NCI-H1694 (cell line): ENCODE results near the gene PPP1R1A.

ENCODE experiments used
- DNase-seq: peaks from one replicate; lab custom pipeline; 2025; lab: John Stamatoyannopoulos, UW

The PPP1R1A gene, protein sequence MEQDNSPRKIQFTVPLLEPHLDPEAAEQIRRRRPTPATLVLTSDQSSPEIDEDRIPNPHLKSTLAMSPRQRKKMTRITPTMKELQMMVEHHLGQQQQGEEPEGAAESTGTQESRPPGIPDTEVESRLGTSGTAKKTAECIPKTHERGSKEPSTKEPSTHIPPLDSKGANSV

DNA sequence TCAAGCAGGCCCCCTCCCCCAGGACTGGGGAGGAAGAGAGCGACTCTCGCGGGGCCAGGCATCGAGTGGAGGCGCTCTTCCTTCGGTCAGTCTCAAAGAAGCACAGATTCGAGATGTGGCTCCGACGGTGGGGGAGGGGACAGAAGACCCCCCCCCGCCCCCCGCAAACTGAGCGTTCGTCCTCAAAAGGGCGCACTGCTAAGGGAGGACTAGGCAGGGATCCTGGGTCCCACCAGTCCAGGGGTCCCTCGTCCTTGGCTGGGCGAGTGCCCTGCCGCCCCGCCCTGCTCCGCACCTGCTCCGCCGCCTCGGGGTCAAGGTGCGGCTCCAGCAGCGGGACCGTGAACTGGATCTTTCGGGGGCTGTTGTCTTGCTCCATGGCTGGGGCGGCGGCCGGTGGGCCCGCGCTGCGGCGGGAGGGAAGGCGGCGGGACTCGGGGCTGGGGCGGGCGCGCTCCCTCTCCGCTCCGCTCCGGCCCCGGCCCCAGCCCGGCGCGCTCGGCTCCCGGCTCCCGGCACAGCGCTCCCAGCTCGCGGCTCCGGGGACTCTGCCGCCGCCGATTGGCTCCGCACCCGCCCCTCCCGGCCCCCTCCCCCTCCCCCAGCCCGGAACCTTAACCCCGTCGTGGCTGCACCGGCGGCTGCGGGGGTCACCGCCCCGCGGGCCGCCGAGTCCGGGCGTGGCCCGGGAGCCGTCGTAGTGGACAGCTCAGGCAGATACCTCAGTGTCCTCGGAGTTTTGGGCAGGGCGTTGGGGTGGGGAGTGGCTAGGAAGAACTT lies at the start of gene PPP1R1A:
TSS of gene PPP1R1A (minus strand) at position 550 of the 780 bp plus-strand sequence. CDS start at position 379, 171 bp downstream.
- no peak for DNase-seq

- DNase-seq: no peak
These were observed 46.3 kb upstream of the PPP1R1A start, which contains the start of gene LACRT for GRCh38 chr12:54634795-54635194. Gene LACRT (minus strand): TSS chr12:54634895. CDS start chr12:54634841, 54 bp downstream.

DNA sequence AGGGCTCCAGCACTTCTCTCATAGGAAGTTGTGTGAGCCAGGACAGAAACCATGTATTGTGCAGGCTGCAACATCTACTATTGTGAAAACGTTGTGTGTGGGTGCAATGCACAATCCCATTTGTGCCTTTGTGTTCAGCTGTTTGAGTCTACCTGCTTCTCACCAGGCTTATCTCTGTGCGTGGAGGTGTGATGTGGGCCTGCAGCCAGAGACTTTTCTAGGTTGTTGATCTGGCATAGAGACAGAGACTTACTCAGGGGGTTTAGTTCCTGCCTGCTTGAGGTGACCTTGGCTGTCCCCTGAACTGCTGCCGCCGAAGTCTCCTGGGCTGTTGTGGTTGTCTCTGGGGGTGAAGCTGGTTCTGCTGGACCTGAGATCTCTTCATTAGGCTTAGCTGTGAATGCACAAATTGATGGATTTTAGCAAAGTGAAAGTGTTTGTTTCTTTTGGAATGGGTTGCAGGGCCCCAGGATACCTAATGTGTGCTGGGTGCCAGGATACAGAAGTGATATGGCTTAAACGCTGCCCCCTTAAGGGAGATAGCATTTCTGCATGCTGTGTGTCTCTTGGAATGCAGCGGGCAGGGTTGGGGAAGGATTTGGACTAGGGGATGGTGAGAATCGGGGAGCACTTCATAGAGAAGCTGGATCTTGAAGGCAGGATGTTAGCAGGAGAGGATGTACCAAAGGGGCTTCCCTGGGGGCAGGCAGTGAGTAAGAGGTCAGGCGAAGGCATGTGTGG lies 43.7 kb upstream of the PPP1R1A start:
- DNase-seq: no peak

DNA sequence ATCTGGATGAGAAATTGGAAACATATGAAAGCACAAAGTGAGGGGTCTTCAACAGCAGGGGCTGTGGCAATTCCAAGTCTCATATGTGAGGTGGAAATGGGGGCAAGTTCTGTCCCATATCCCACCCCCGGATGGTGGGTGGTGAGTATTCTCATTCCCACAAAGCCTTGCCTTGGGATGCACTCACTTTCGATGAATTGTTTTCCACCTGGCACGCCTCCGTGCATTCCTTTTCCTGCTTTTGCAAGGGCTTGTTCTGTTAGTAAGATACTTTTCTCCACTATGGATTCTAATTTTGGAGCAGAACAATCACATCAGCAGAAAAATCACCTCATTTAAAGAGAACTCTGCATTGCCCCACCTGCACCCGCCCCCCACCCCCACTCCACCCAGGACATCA lies 43.1 kb upstream of the PPP1R1A start:
- DNase-seq: no peak

GRCh38 chr12:54629925-54630324 lies 41.5 kb upstream of the PPP1R1A start:
- no peak for DNase-seq

DNA sequence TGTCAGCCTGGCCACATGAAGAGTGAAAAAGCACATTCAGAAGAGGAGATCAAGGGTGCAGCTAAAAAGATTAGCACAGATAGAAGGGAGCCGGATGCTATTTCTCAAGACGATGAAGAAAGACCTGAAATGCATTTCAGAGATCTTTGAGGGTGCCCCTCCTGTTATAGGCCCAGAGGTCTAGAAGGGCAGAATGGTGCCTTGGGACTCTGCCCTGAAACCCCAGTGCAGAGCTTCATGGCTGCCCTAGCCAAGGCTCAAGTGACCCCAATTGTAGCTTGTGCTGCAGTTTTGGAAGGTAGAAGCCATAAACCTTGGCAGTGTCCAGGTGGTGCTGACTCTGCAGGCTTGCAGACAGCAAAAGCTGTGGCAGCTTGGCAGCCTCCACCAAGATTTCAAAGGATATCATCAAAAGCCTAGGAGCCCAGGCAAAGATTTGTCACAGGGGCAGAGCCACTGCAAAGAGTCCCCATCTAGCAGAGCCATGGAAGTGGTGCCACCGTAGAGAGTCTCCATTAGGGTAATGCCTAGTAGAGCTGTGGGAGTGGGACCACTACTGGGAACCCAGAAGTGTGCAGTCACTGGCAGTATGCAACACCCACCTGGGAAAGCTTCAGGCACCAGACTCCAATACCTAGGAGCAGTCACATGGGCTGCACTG lies 39.9 kb upstream of the PPP1R1A start:
- DNase-seq: no peak

DNA sequence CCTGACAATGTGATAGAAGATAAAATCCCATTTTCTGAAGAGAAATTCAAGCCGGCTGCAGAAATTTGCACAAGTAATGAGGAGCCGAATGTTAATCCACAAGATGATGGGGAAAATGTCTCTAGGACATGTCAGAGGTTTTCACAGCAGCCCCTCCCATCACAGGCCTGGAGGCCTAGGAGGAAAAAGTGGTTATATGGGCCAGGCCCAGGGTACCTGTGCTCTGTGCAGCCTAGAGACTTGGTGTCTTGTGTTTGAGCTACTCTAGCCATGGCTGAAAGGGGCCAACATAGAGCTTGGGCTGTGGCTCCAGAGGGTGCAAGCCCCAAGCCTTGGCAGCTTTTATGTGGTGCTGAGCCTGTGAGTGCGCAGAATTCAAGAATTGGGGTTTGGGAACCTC lies 38.8 kb upstream of the PPP1R1A start:
- no peak for DNase-seq

DNA sequence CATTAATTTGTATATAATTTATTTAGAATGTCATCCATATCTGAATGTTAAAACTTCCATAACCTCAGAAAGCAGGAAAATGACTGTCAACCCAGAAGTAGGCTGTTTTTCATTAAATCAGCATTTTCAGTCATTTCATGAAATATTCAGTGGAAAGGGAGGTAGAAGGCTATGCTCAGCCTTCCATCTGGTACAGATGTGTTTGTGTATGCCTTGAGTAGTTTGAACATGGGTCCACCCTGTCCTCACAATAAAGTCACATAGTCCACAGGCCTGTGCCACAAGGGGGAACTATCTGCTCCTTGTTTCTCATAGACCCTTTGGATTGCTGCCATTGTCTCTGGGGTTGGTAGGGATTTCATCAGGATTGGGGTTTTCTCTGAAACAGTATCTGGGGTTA lies 37.1 kb upstream of the PPP1R1A start:
- DNase-seq: no peak

DNA sequence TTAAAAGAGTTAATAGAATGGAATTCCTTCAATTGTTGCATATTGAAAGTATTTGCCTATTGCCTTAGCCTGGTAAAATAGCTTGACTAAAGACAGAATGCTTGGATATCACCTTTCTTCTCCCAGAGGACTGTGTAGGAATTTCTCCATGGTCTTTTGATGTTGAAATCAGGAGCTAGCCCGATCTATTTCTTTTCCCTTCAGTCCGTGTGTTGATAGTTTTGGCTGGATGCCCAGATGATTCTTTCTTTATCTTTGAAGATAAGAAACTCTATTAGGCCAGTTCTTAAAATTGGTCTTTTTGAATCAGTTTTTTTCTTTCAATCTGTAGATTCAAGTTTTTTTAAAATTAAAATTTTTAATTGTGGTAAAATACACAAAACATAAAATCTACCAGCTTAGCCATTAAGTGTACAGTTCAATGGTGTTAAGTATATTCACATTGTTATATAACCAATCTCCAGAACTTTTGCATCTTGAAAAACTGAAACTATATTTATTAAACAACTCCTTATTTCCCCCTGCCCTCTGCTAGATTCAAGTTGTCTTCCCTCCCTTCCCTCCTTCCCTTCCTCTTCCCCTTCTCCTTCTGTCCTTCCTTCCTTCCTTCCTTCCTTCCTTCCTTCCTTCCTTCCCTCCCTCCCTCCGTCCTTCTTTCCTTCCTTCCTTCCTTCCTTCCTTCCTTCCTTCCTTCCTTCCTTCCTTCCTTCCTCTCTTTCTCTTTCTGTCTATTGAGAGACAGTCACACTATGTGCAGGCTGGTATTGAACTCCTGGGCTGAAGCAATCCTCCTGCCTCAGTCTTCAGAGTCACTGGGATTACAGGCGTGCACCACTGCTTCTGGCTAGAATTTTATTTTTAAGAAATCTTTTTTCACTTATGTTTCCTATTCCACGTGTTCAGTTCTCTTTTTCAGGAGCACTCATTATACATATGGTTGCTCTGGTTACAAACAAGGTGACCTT lies 36.1 kb upstream of the PPP1R1A start:
- no peak for DNase-seq

GRCh38 chr12:54622463-54623183 lies 34.2 kb upstream of the PPP1R1A start:
- DNase-seq: no peak

GRCh38 chr12:54616933-54617680 lies 28.6 kb upstream of the PPP1R1A start:
- no peak for DNase-seq

DNA sequence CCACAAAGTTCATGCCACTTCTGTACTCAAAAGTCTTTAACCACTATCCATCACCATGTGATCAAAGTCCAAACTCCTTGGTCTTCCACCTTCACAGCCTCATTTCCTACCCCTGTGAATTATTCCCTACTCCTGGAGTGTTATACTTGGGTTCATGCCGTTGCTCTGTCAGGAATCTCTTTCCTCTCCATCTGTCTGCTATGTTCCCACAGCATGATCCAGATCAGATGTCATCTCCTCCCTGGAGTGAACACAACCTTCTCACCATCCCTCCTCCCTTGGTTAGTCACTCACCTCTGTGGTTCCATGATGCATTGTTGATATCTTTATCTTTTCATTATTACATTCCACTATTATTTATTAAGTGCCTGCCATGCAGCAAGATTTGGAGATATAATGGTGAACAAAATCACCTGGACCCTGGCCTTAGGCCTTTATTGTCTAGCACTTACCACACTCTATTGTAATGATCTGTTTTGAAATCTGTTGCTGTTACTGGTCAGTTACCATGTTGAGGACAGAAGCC lies 23.8 kb upstream of the PPP1R1A start:
- no peak for DNase-seq

GRCh38 chr12:54611715-54612149 lies 23.3 kb upstream of the PPP1R1A start:
- DNase-seq: no peak

DNA sequence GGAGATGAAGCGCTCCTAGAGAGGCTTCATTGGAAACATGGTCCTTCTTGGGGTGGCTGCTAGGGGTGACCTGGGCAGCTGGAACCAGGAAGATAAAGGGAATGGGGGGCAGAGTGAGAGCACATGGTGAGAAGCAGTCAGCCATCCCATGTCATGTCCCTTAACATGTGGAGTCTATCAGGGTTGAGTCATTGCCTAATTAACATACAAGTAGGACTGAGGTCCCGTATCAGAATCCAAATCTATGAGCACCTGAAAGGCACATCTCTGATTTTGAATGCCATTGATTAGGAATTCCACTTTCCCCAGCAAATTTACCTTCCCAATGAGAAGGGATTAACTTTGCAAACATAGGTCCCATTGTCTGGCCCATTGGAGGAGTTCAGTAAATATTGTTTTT lies 20.3 kb upstream of the PPP1R1A start:
- DNase-seq: no peak

GRCh38 chr12:54608156-54608555 lies 19.7 kb upstream of the PPP1R1A start:
- no peak for DNase-seq

DNA sequence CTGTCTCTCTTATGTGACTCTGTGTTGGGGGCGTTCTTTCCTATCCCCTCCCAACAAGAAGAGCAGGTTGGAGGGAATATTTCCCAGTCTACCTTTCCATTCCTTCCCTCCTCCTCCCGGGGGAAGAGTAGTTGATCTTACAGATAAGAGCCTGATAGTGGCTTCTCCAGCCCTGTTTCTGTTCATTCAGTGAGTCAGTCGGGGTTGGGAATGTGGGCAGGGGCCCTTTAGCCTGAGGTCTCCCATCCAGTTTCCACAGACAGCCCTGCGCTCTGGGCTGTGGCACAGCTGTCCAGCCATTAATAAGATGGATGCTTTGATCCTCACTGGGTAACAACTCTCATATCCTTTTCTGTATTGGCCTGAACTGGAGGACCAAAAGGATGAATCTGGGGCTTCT lies 18.1 kb upstream of the PPP1R1A start:
- DNase-seq: no peak

GRCh38 chr12:54605138-54605970 lies 16.9 kb upstream of the PPP1R1A start:
- DNase-seq: no peak

GRCh38 chr12:54604436-54604835 lies 16.0 kb upstream of the PPP1R1A start:
- no peak for DNase-seq

DNA sequence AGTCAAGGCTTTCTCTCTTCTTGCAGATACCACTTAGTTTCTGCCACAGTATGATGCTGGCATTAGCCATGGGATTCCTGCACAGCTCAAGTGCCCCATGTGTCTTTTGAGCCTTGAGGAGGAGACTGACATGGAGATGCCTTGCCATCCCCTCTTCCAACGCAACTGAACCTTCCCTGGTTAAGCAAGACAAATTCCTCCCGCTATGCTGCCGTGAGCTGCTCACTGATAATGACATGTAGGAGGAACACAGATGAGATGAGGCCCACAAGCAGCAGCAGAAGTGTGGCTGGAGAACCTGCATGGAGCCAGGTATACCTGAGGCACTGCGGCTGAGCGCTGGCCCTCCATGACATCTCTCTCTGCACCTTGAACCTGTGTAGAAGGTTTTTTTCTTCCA lies 15.4 kb upstream of the PPP1R1A start:
- DNase-seq: no peak
